SKM-1 (cell line): ENCODE data around the gene THBS2.

Experiments used
- DNase-seq: peaks from one replicate; lab custom pipeline; 2025; ENCODE audit not compliant: unreplicated experiment; lab: John Stamatoyannopoulos, UW

Gene THBS2

DNA sequence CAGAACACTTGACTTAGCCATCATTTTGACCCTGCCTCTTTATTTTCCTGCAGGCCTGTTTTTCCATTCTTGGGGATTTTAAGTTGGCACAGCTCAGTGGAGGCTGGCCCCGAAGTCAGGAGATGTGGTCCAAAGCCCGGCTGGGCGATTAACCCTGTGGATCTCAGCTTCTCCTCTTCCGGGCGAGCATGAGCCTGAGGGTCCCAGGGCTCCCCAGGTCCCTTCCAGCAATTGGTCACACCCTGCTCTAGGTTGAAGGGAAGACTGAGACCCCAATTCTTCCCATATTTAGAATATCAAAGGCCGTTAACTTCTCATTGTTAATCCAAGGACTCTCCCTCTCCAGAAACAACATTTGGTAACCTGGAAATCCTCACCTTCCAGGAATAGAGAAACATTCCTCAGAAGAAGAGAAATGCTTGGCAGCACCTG lies 2.3 kb downstream of the THBS2 start:
- DNase-seq = no peak

DNA sequence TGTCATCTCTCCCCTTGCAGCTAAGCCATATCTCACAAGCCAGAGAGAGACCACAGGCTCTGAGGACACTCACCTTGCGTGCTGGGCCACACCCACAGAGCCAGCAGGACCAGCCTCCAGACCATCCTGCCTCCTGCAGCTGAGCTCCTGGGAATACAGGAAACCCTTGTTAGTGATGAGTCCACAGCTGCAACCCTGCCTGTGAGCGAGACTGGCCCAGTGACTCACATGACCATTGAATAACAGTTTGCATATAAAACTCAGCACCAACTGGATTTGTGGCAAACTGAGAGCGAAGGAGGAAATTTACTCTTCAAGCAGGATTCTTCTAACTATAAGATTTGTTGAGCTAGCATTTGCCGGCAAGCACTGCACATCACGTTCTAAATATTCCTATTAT lies 3.0 kb downstream of the THBS2 start:
- no peak for DNase-seq

DNA sequence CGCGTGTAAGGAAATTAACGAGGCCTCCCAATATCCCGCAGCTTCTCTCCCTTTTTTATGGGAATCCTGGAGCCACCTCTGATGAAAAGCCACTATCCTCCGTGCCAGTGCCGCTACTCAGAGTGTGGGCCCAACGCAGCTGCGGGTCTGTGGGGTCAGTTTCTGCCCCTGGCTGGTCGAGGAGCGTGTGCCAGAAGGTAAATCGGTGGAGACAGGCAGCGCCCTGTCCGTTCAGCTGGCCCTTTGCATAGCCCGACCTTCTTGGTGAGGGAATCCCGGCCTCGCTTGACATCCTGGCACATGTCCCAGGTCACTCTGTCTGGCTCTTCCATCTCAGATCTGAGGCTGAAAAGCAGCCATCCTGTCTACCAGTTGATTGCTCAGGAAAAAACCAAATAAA lies 4.6 kb downstream of the THBS2 start:
- no peak for DNase-seq

GRCh38 chr6:169248521-169248971 lies 5.1 kb downstream of the THBS2 start:
- DNase-seq = no peak

GRCh38 chr6:169247991-169248390 lies 5.7 kb downstream of the THBS2 start:
- no peak for DNase-seq

- no peak for DNase-seq
These were observed 6.2 kb downstream of the THBS2 start for GRCh38 chr6:169247419-169247818.

DNA sequence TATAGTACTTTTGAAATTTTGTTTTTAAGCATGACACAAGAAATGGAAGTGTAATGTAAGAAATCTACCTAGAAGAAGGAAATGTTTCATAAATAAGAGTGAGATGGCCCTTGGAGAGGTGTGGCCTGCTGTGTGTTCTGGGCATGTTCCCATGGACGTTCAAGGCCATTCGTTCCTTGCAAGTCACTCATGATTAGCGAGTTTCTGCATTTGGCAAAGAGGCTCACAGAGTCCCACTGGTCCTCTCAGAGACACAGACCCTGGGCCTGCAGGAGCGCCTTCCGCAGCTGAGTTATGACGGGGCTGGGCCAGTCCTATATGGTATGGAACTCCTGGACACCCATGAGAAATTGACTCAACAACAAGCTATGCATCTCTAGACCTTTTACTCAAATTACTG lies 7.2 kb downstream of the THBS2 start:
- DNase-seq = no peak

GRCh38 chr6:169244684-169245383 lies 8.8 kb downstream of the THBS2 start:
- DNase-seq = no peak

DNA sequence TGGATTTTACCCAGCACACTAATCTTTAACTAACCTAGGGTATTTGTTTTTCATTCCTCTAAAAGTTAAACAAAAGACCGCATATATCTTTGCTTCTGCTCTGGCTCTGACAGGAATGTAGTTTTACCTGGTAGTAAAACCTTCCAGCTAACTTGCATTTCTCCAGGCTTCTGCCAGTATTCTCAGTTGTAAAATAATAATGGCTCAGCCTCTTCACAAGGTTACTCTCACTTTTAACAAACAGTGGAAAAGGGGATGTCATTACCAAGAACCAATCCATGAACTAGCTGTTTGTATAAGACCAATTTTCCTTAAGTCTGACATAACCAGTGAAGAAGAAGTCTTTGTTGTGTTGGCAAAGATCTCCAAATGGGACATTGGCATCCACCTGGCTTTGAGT lies 10.0 kb downstream of the THBS2 start:
- no peak for DNase-seq

- DNase-seq = no peak
These were observed 10.5 kb downstream of the THBS2 start for GRCh38 chr6:169243186-169243585.

GRCh38 chr6:169241688-169242350 lies 11.8 kb downstream of the THBS2 start:
- no peak for DNase-seq

DNA sequence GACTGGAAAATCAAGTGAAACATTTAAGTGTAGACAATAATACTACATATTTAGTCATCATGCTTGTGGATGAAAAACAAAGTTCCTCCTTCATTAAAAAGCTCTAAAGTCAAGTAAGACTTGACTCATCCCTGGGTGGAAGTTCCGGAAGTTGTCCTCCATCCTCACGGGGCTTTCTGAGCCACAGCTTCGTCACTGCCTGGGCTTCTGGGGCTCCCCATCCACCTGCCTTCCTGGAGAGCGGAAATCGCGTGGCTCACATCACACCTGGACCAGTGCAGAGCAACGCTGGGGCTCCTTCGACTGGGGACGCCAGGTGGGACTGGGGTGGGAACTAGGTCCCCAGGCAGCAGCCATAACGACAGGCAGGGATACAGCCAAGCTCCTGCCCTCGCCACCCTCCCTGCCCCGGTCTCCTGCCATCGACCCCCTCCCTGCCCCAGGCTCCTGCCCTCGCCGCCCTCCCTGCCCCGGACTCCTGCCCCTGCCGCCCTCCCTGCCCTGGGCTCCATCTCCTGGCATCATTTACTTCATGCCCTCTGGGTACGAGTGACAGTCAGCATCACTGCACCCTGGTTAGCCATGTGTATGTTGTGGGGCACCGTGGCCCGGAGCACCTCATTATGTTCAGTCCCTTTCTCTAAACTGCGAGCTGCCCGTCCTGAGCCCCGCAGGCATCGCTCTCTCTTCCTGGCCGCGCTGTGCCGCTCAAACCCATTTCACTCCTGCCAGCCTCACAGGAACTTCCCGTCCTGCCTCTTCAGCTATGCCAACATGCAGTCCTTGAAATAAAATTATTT lies 12.9 kb downstream of the THBS2 start:
- DNase-seq = no peak

DNA sequence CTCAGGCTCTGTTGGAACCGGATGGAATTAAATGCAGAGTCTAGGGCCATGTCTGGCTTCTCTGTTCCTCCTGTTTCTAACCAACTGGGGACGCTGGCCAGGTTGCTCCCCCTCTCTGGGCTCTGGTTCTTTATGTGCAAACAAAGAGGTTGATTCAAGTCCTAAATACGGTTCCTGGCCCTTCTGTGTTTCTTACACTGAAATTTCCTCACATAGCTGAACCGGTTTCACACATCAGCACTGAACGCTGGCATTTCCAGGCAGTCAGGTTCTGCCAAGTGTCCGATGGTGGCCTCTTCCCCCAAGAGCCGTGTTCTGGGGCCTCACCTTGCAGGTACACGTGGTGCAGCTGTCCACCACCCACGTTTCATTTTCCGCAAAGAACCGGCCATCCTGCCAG lies 13.5 kb downstream of the THBS2 start:
- no peak for DNase-seq

- DNase-seq = no peak
These were observed 14.5 kb downstream of the THBS2 start for GRCh38 chr6:169239181-169239580.

DNA sequence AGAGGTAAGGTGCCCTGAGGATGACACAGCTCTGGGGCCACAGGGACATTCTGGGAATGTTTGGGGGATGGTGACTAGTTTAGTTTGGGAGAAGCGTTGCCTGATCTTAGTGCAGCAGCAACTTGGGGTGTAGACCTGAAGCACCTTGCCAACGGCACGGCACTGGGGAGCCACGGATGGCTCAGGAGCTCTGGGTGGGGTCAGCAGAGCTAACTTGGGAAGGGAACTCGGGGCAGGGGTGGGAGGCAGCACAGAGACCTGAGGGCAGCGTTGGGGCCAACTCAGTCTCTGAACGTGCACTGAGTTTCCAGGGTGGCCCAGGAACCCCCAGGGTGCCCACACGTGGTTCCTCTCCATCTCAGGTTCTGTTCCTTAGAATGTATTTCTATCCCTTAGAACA lies 14.9 kb downstream of the THBS2 start:
- DNase-seq = no peak

DNA sequence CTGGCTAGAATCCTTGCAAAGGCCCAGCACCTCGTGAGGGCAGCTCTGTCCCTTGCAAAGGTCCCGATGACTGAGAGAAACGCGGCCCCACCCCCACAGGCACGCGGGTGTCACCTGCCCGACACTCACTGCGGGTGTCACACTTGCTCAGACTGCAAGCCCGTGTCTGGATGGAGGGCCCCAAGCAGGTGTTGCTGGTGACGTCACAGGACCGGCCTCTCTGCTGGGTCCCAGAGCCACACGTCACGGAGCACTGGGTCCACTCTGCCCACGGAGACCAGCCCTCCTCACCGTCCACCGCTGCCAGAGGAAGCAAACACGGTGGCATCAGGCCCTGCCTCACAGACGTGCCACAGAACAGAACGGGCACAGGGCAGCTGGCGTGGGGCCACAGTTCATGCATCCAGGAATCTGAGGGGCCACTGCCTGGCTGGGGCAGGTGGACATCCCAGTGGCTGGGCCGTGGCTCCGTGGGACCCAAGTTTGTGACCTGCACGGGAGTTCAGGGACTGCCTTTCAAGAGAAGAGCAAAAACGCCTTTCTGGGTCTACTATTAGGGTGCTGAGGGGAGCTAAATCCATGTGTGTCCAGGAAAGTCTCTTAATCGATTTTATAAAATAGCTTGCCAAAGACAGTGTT lies 16.0 kb downstream of the THBS2 start:
- no peak for DNase-seq

DNA sequence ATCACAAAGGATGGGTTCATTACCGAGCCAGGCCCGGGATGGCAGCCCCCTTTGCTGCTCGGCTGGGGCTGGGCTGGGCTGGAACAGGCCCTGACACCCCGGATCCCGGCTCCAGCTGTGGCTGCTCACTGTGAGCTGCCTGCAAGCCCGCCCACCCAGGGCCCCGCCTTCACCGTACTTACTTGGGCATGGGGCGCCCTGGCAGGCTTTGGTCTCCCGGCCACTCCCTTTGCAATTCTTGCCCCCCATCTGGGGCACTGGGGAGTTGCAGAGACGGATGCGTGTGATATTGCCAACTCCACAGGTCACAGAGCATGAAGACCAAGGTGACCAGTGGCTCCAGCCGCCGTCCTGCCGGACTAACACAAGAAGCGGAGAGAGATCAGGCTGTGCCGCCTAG lies 16.7 kb downstream of the THBS2 start:
- DNase-seq = no peak

DNA sequence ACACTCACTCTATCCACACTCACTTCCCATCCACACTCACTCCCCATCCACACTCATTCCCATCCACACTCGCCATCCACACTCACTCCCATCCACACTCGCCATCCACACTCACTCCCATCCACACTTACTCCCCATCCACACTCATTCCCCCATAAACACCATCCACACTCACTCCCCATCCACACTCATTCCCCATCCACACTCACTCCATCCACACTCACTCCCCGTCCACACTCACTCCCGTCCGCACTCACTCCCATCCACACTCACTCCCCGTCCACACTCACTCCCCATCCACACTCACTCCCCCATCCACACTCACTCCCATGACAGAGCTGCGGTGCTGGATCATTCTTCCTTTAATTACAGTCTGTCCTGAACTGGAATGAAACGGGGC lies 17.1 kb downstream of the THBS2 start:
- DNase-seq = no peak

DNA sequence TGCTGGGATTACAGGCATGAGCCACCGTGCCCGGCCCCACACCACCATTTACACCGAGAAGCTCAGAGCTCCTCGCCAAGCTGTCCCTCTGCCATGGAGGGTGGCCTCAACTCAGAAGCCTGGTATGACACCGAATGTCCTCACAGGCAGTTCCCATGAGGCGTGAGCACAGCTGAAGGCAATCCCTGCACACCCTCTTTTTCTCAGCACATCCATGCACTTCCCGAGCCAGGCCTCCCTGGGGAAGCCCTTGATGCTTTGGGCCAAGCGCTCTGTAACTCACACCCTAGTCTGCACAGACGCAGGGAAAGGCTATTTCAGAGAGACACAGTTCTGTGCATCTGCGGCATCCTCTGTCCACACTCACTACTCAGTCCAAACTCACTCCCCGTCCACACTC lies 18.4 kb downstream of the THBS2 start:
- DNase-seq = no peak

DNA sequence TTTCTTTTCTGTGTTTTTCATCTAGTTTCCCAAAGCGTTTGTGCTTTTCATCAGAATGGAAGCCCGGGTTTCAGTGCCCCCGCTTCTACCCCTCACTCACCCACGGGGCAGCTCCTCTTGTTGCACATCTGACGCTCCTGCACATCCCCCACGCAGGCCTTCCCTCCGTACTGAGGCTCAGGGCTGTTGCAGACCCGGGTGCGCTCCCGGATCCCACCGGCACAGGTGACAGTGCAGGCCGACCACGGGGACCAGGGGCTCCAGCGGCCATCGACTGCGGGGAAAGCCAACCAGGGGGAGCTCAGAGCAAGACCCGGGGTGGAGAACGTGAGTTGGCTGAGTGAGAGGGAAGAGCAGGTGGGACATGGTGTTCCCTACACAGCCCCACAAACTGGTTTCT lies 19.0 kb downstream of the THBS2 start:
- DNase-seq = no peak

GRCh38 chr6:169233832-169234231 lies 19.8 kb downstream of the THBS2 start:
- no peak for DNase-seq

- DNase-seq = no peak
These were observed 20.5 kb downstream of the THBS2 start for GRCh38 chr6:169233181-169233580.
